Measurements from ENCODE around the gene CHI3L1.

Gene CHI3L1

DNA sequence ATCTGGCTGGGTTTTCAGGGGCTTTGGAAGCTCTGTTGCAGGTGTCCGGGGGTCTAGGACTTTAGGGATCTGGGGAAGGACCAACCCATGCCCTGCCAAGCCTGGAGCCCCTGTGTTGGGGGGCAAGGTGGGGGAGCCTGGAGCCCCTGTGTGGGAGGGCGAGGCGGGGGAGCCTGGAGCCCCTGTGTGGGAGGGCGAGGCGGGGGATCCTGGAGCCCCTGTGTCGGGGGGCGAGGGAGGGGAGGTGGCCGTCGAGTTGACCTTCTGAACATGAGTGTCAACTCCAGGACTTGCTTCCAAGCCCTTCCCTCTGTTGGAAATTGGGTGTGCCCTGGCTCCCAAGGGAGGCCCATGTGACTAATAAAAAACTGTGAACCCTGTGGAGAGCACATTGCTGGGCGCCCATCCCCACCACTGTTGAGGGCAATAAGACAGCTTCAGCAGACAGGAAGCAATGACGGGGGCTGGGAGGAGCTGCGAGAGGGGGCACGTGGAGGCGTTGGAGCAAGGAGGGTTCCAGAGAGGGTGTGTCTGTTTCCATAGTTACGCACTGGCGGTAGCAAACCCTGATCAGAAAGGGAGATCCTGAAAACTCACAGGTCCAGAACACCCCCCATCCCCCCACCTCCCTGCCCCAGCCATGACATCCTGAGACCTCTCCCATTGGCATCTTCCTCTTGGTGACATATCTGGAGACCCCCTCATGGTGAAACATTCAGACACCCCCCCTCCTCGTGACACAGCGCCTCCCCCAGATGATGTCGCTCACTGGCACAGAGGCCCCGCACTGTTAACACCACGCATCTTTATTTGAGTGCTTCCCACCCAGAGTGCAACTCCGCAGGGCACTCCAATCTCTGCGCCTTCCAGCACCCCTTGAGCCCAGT is 19.2 kb downstream of the CHI3L1 start:
- no peak for DNase-seq

DNA sequence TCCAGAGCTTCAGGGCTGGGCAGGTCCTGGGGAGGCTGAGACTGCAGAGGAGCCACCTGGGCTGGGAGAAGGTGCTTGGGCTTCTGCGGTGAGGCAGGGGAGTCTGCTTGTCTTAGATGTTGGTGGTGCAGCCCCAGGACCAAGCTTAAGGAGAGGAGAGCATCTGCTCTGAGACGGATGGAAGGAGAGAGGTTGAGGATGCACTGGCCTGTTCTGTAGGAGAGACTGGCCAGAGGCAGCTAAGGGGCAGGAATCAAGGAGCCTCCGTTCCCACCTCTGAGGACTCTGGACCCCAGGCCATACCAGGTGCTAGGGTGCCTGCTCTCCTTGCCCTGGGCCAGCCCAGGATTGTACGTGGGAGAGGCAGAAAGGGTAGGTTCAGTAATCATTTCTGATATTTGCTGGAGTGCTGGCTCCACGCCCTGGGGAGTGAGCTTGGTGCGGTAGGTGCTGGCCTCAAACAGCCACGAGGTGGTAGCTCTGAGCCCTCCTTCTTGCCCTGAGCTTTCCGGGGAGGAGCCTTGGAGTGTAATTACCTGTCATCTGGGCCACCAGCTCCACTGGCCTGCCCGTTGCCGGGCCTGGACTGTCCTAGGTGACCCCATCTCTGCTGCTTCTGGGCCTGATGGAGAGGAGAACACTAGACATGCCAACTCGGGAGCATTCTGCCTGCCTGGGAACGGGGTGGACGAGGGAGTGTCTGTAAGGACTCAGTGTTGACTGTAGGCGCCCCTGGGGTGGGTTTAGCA is 20.1 kb downstream of the CHI3L1 start:
- no peak for DNase-seq

DNA sequence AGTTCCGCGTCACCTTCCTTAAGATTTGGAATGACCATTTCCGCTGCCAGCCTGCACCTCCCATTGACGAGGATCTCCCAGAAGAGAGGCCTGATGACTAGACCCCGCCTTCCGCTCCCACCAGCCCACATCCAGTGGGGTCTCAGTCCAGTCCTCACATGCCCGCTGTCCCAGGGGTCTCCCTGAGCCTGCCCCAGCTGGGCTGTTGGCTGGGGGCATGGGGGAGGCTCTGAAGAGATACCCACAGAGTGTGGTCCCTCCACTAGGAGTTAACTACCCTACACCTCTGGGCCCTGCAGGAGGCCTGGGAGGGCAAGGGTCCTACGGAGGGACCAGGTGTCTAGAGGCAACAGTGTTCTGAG is 20.7 kb downstream of the CHI3L1 start:
- no peak for DNase-seq

- DNase-seq, result no peak
Observed at GRCh38 chr1:203165101-203165799, 21.3 kb downstream of the CHI3L1 start.

GRCh38 chr1:203163891-203164635 is 22.4 kb downstream of the CHI3L1 start:
- DNase-seq, result no peak

GRCh38 chr1:203162403-203162802 is 24.1 kb downstream of the CHI3L1 start:
- DNase-seq, result no peak

DNA sequence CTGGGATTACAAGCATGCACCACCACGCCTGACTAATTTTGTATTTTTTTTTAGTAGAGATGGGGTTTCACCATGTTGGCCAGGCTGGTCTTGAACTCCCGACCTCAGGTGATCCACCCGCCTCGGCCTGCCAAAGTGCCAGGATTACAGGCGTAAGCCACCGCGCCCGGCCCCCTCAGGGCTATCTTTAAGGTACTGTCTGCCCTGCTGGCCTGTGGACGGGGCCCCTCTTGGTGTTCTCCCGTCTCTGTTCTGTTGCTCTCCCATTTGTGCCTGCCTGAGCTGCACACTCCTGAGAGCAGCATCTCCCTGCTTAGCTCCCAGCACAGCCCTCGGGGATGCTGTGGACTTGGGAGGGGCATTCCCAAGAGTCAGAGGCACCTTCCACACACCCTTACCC is 24.8 kb downstream of the CHI3L1 start:
- no peak for DNase-seq

GRCh38 chr1:203161175-203161574 is 25.3 kb downstream of the CHI3L1 start:
- no peak for DNase-seq

- no peak for DNase-seq
Observed at GRCh38 chr1:203159844-203160243, 26.7 kb downstream of the CHI3L1 start.

GRCh38 chr1:203158960-203159665 is 27.4 kb downstream of the CHI3L1 start:
- no peak for DNase-seq

GRCh38 chr1:203158423-203158822 is 28.1 kb downstream of the CHI3L1 start:
- no peak for DNase-seq

DNA sequence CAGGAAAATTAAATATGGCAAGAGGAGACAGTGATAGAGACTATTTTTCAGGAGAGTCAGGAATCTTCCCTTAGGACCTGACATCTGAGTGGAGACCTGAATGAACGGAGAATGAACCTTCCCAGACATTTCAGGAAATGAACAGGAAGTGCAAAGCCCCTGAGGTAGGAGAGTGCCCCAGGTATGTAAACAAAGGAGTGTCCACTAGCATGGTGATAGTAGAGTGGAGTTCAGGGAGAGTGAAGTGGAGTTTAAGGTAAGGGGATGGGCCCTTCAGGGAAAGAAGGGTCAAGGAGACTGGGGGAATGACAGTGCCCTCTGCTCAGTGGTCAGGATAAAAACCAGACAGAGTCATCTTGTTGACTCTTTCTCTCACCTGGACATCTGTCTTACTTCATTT is 30.2 kb downstream of the CHI3L1 start:
- DNase-seq, result no peak

GRCh38 chr1:203153989-203154821 is 32.3 kb downstream of the CHI3L1 start:
- no peak for DNase-seq

DNA sequence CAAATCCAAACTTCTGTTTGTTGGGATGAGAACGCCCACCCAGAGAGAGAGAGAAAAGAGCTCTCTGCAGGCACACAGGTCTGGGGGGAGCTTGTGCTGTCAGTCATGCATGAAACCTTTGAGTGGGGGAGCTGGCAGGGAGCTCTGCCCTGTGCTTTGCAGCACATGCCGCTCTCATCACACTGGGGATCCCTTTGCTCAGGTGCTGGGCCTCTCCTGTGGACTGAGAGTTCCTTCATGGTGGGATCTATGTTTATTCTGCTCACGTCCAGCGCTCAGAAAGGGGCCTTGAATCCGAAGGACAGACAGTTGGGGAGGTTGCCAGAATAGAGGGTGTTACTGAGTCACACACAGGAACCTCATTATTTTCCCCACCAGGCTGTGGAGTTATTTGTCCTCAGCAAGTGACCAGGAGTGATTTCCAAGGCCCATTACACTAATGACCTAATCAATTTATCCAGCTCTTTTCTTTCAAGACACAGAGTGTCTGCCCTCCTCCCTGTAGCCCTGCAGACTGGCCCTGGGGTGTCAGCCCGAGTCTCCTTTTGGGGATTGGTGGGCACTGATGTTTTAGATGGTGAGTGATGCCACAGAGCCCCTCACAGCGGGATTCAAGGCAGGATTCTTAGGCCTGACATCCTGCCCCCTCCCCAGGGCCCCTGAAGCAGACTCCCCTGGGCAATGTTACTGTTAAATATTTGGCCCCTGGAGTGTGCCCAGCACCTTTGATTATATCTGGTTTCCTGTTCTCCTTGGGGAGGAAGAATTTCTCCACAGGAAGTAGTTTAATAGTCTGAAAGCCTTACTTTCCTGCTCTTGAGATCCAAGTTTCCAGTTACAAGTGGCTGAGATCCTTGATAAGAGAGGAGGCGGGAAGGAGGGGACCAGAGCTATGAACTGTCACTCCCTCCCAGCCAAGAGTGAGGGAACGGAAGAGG is 33.2 kb downstream of the CHI3L1 start:
- DNase-seq, result no peak

GRCh38 chr1:203152158-203153034 is 34.1 kb downstream of the CHI3L1 start:
- DNase-seq, result no peak

- DNase-seq, result no peak
Observed at GRCh38 chr1:203151362-203152157, 34.9 kb downstream of the CHI3L1 start.

DNA sequence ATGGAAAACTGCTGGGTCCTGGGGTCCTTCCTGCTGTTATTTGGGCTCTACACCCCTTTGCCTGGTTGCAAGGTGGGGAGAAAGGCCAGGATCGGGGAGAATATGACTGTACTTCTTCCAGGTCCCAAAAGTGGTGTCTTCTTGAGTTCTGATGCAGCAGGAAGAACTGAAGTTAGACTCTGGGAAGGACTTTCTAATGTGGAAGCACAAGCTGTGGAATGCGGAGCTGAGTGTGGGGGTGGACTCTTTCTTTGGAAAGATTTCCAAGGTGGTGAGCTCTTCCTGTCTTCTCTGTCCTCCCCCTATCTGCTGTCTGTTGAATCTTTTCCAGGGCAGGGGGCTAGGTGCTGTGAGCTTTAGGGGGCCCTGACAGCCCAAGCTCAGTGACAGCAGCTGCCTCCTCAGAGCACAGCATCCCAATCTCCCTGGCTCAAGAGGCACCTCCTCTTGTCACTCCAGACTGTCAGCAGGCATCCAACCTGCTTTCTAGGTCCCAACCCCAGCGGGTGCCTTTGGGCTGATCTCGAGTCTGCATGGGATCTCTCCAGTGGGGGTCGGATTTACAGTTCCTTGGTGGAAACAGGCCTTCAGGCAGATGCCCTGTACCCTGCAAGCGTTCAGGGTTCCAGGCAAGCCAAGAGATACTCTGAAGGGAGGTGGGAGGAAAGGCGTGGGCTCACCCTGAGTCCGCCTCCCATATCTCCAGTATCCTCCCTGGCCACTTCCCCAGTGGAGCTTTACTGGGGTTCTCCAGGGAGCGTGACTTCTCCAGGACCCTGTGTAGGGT is 35.8 kb downstream of the CHI3L1 start:
- DNase-seq, result no peak
